Stimulated activated CD4-positive, alpha-beta T cell treated with anti-CD3 and anti-CD28 coated beads, Interleukin-12 subunit alpha, Interleukin-12 subunit beta, amount 100 ng/mL, for 48 hours (primary cell): ENCODE data around the gene PRTFDC1.

ENCODE experiments used
- DNase-seq, 3 donors: peaks; one replicate each; pipeline ENCODE4 v3.0.0-alpha.2; 2020; ENCODE audit warnings: low read depth in 2 of 3, low spot score in 1 of 3

PRTFDC1 gene

DNA sequence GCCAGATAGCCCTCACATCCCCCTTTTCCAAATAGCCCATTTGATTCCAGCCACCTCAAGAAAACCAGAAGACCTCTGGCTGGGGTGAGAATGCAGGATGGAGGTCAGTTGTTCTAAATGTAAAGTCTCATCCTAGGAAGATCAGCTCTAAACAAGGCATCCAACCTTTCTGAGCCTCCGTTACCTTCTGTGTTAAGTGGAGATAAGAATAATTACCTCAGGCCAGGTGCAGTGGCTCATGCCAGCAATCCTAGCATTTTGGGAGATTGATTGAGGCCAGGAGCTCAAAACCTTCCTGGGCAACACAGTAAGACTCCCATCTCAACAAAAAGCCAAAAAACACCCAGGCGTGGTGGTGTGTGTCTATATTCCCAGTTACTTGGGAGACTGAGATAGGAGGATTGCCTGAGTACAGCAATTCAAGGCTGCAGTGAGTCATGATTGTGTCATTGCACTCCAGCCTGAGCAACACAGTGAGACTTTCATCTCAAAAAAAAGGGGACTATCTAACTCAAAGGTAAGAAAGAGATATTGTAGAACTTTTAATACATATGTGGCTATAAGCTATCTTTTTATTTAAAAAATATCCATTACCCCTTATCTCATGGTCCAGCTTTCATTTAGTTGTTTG lies 43.5 kb downstream of the PRTFDC1 start:
- DNase-seq = no peak

DNA sequence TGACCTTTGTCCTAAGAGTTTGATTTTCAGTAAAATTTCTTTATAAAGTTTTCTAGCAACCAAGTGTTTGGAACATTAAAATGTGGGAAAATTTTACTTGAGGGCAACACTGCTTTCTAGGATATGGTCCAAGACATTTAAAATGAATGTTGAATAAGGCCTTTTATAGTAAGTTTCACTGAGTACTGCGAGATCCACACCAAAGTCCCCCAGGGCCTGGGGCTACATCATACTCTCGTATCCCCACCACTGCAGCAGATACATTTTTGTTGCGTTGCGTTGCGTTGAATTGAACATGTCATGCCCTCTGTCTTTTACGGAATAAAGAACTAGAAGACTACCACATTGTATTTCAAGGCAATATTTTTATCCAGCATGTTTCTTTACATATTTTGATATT lies 44.5 kb downstream of the PRTFDC1 start:
- DNase-seq = no peak

GRCh38 chr10:24906372-24906771 lies 46.0 kb downstream of the PRTFDC1 start:
- no peak for DNase-seq

DNA sequence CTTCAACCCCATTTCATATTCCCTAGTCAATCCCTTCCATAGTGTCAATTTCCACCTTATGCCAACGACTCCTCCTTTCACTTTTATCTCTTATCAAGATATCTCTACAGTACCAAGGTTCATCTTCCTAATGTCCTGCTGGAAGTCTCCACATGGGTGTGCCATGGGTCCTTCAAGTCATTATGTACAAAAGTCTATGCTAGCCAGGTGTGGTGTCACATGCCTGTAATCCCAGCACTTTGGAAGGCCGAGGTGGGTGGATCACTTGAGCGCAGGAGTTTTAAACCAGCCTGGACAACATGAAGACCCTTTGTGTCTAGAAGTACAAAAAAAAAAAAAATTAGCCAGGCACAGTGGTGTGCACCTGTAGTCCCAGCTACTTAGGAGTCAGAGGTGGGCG lies 47.6 kb downstream of the PRTFDC1 start:
- DNase-seq = no peak

- DNase-seq = no peak
Measured at GRCh38 chr10:24902400-24902728, 50.0 kb downstream of the PRTFDC1 start.

GRCh38 chr10:24901686-24902399 lies 50.6 kb downstream of the PRTFDC1 start:
- no peak for DNase-seq

- no peak for DNase-seq
Measured at GRCh38 chr10:24900888-24901685, 51.3 kb downstream of the PRTFDC1 start.

- no peak for DNase-seq
Measured at GRCh38 chr10:24899571-24899970, 52.8 kb downstream of the PRTFDC1 start.

DNA sequence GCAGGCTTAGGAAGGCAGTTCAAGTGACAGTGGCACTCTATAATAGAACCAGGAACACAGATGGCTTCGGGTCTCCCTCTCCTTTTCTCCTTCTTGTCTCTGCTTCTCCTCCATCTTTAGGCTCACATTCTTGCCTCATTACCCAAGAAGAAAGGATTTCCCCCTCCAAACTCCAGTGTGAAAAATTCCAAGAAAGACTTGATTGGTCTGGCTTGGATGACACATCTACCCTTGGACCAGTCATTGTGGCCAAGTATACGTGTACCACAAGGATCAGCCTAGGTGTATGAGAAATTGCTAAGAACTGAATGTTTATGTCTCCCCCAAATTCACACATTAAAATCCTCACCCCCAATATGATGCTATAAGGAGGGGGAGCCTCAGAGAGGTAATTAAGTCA lies 53.9 kb downstream of the PRTFDC1 start:
- DNase-seq = no peak

- no peak for DNase-seq
Measured at GRCh38 chr10:24897326-24897926, 55.0 kb downstream of the PRTFDC1 start.

DNA sequence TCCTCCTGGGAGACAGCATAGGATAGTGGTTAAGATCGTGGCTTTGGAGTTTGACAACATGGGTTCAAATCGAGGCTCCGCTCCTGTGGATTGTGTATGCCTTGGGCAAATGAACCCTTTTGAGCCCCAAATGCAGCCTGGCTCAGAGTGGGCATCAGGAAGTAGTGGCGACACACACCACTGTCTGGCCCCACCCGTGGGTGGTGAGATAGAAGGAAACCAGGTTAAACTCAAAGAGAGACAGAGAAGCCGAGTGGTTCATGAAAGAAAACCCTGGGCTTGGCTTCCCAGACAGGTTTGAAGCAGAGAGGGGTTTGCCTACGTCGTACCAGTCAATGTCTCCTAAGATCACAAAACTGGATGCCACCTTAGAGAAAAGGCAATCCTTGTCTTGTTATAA lies 57.7 kb downstream of the PRTFDC1 start:
- DNase-seq = no peak

GRCh38 chr10:24894309-24894708 lies 58.1 kb downstream of the PRTFDC1 start:
- no peak for DNase-seq

DNA sequence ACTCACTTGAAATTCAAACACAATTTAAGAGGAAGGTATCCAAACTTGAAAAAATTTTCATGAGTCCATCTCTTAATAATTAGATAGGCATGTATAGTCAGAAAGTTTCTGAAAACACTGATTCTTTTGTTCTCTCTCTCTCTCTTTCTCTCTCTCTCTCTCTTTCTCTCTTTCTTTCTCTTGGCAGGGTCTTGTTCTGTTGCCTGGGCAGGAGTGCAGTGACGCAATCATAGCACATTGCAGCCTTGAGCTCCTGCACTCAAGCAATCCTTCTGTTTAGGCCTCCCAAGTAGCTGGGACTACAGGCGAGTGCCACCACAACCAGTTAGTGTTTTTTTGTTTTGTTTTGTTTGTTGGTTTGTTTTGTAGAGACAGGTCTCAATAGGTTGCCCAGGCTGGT lies 59.3 kb downstream of the PRTFDC1 start:
- no peak for DNase-seq

DNA sequence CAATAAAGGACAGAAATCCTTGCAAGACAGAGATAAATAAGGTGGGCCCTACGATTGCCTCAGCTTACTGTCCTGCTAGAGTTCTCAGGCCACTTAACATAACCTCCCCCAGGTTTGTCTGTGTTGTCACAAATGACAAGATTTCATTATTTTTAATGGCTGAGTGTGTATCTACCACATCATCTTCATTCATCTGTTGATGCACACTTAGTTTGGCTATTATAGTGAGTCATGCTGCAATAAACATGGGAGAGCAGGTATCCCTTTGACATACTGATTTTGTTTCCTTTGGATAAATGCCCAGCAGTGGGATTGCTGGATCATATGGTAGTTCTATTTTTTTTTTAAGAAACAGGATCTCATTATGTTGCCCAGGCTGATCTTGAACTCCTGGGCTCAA lies 60.6 kb downstream of the PRTFDC1 start:
- no peak for DNase-seq

DNA sequence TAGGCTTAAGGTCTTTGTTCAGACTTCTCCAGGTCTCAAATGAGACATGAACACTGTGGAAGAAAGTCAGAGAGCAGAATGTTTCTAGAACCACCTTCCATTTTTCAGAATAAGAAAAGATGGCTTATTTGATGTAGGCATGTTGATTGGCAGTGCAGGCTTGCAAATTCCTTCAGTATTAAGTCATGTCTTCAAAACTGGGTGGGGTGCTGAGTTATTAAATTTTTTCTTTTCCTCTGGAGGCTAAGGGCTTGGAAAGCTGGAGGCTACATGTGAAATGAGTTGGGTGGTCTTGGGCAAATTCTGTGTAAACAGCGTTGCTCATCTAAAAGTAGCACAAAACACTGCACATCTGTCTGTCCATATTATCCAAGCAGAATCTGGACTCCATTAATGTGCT lies 62.8 kb downstream of the PRTFDC1 start:
- no peak for DNase-seq

GRCh38 chr10:24887855-24888231 lies 64.6 kb downstream of the PRTFDC1 start:
- no peak for DNase-seq

GRCh38 chr10:24886290-24886680 lies 66.1 kb downstream of the PRTFDC1 start:
- DNase-seq = no peak

GRCh38 chr10:24885551-24886289 lies 66.7 kb downstream of the PRTFDC1 start:
- no peak for DNase-seq

DNA sequence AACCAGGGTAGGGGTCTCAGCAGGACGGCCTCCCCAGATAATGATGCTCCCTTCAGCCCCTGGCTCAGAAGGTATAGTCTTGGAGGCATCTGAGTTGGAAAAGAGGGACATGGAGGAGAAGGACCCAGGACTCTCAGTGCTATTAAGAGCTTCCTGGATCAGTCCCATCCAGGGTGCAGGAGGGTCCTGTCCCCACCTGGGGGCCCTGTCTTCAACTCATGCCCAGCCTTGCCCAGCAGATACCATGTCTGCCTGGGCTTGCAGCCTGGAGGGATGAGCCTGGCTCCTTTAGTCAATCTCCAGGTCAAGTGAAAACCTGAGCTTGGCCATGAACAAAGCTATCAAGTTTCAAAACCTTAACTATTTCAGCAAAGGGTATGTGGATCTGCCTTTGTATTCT lies 67.6 kb downstream of the PRTFDC1 start:
- no peak for DNase-seq

DNA sequence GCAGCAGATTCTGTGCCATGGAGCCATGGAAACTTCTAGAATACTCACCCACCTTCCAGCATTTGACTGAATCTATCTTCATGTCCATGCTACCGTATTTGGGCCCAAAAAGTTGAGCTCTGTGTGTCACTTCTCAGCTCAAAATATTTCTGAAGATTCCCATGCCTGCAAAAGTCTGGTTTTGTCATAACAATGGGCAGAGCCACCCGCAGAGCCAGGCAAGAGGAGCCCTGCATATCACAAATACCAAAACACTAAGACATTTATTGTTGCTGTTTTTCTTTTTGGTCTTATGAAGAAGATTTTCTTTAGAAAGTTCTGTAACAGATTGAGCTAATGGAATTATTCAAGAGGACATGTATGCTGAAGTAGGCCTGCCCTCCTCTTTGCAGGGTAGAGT lies 68.1 kb downstream of the PRTFDC1 start:
- DNase-seq = no peak

GRCh38 chr10:24883176-24883575 lies 69.2 kb downstream of the PRTFDC1 start:
- no peak for DNase-seq
